ENCODE measurements around the gene COL4A1.

DNA sequence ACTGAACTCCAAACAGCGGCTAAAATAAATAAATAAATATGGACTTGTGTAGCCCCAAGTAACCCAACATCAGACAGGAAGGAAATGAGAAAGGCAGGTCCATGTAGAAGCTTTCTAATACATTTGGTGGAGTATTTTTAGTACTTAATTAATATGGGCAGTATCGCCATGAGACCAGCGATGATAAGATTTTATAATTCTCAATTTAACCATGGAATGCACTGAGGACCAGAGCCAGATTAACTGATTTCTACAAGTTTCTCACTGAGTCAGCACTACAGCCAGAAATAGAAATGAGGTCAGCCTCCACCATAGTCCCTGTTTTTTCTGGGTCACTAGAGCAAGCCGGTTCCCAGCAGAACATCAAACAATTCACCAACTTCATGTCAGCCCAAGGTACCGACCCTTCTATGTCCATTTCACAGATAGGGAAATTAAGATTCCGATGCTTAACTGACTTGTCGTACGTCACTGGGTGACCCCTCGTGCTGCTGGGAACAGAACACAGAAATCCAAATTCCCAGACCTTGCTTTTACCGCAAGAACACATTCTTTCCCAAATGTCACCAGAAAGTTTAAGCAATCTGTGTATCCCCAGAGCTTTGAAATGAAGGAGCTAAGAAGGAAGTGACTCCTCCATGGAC lies 90.4 kb downstream of the COL4A1 start:
- TF ChIP-seq, protein P1, sequence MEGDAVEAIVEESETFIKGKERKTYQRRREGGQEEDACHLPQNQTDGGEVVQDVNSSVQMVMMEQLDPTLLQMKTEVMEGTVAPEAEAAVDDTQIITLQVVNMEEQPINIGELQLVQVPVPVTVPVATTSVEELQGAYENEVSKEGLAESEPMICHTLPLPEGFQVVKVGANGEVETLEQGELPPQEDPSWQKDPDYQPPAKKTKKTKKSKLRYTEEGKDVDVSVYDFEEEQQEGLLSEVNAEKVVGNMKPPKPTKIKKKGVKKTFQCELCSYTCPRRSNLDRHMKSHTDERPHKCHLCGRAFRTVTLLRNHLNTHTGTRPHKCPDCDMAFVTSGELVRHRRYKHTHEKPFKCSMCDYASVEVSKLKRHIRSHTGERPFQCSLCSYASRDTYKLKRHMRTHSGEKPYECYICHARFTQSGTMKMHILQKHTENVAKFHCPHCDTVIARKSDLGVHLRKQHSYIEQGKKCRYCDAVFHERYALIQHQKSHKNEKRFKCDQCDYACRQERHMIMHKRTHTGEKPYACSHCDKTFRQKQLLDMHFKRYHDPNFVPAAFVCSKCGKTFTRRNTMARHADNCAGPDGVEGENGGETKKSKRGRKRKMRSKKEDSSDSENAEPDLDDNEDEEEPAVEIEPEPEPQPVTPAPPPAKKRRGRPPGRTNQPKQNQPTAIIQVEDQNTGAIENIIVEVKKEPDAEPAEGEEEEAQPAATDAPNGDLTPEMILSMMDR (IDR thresholded peaks at IDR 0.05) = no peak
- TF ChIP-seq EP300 (IDR thresholded peaks at IDR 0.05) (peak in 3 of 4 donors; percentile 72 to 85 (median 82)), POLR2AphosphoS5 (IDR thresholded peaks at IDR 0.05) (peak; percentile 53 to 73)

Data from upper lobe of left lung (tissue), 4 donors.